Measurements from ENCODE around the gene ATP8B1. TPM values are rescaled to one million over a fixed set of nuclear protein-coding genes. Genes with fewer than 3 reads are reported as not detected.
A peak's percentile ranks its signal among the peaks of the same experiment; 100 is the strongest.

ATP8B1 gene
- total and polyA plus RNA-seq, 2 experiments from 2014 or later = 7.9 to 38.4 TPM

DNA sequence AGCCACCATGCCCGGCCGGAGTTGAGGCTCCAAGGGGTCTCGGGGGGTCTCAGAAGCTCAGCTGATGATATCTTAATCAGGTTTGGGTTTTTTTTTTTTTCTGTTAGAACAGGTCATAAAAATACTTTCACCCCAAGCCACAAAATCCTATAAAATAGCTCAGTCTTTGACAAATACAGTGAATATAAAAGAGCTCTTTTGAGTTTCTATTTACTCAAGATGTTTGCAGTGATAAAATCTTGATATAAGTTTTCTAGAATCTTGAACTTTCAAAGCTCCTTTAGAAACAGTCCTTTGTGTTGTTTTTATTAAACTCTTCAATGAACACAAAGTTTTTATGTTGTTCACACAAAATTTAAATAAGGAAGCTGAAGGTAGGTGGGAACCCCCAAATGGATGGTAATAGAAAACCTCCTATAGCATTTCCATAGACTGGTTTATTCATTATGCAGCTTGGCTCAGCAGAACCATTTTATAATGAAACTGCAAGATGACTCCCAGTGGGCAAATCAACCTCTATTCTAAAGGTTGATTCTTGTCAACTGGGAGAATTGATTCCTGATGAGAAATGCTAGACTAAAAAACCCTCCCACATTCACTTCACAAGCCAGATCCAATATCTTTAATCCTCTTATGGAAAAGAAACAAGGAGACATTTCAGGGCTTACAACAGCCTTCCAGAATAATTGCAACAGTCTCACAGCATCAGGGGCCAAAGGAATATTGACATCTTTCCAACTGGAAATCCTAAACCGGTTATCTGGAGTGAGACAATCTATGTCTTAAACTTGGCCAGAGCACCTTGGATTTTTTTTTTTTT is 167.9 kb downstream of the ATP8B1 start:
- DNase-seq (ENCODE audit: low spot score) = no peak
- Histone ChIP-seq H3K27ac (no peak overlapping the region), H3K4me2 (no peak overlapping the region), H3K36me3 (replicated peaks; ENCODE audit: insufficient read depth, low read depth) (no peaks in the 10 kb centered on the region), H3K4me3 (no peak overlapping the region), H3K4me1 (ENCODE audit: insufficient read depth) (no peaks in the 10 kb centered on the region), H2AFZ (no peak overlapping the region), H3K79me2 (no peaks in the 10 kb centered on the region), H3K27me3 (no peaks in the 10 kb centered on the region), H4K20me1 (ENCODE audit: insufficient read depth, poor library complexity, severe bottlenecking) (no peaks in the 10 kb centered on the region), H3K9me2 (replicated peaks; ENCODE audit: insufficient read depth) (no peaks in the 10 kb centered on the region), H3K9me3 (ENCODE audit: low read depth) (no peaks in the 10 kb centered on the region)
- 60% methylated on average over 4 of the region's 4 CpGs for WGBS (ENCODE audit: low lambda C conversion rate, missing lambda C conversion rate)
- no peak for TF ChIP-seq EZH2 (IDR thresholded peaks at IDR 0.05; ENCODE audit: borderline replicate concordance)
- TF ChIP-seq, protein P1, sequence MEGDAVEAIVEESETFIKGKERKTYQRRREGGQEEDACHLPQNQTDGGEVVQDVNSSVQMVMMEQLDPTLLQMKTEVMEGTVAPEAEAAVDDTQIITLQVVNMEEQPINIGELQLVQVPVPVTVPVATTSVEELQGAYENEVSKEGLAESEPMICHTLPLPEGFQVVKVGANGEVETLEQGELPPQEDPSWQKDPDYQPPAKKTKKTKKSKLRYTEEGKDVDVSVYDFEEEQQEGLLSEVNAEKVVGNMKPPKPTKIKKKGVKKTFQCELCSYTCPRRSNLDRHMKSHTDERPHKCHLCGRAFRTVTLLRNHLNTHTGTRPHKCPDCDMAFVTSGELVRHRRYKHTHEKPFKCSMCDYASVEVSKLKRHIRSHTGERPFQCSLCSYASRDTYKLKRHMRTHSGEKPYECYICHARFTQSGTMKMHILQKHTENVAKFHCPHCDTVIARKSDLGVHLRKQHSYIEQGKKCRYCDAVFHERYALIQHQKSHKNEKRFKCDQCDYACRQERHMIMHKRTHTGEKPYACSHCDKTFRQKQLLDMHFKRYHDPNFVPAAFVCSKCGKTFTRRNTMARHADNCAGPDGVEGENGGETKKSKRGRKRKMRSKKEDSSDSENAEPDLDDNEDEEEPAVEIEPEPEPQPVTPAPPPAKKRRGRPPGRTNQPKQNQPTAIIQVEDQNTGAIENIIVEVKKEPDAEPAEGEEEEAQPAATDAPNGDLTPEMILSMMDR (IDR thresholded peaks at IDR 0.05; ENCODE audit: poor library complexity) = no peak
- no peak for TF ChIP-seq EZH2phosphoT487 (IDR thresholded peaks at IDR 0.05; ENCODE audit: low read depth, severe bottlenecking, unreplicated experiment)

DNA sequence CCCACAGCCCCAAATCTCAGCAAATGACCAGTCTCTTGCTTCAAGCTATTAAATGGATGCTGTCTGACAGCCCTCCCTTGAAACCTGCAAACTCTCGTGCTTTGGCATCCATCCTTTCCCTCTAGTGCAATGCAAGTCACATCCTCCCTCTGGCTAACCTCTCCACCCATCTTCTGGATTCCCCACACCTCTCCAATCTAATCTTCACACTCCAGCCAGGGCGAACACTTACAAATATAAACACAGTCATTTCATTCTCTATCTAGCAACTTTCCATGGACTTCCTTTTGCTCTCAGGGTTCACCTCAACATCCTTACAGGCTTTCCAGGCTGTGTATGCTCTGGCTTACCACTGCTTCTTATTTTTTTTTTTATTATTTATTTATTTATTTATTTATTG is 171.4 kb downstream of the ATP8B1 start:
- H3K4me3 ChIP-seq = no peak overlapping the region
- no peaks in the 10 kb centered on the region for H4K20me1 ChIP-seq (ENCODE audit: insufficient read depth, poor library complexity, severe bottlenecking)
- H3K9me2 ChIP-seq (replicated peaks; ENCODE audit: insufficient read depth) = no peaks in the 10 kb centered on the region
- H3K36me3 ChIP-seq (replicated peaks; ENCODE audit: insufficient read depth, low read depth) = no peaks in the 10 kb centered on the region
- DNase-seq (ENCODE audit: low spot score) = no peak
- no peaks in the 10 kb centered on the region for H3K4me1 ChIP-seq (ENCODE audit: insufficient read depth)
- no peak overlapping the region for H2AFZ ChIP-seq
- H3K9me3 ChIP-seq (ENCODE audit: low read depth) = no peaks in the 10 kb centered on the region
- no peak overlapping the region for H3K4me2 ChIP-seq
- no peaks in the 10 kb centered on the region for H3K79me2 ChIP-seq
- no peak overlapping the region for H3K27ac ChIP-seq
- H3K27me3 ChIP-seq = no peaks in the 10 kb centered on the region
- 95% methylated on average over 2 of the region's 2 CpGs for WGBS (ENCODE audit: low lambda C conversion rate, missing lambda C conversion rate)
- TF ChIP-seq, protein P1 (IDR thresholded peaks at IDR 0.05; ENCODE audit: poor library complexity) = no peak
- TF ChIP-seq EZH2phosphoT487 (IDR thresholded peaks at IDR 0.05; ENCODE audit: low read depth, severe bottlenecking, unreplicated experiment) (no peak), EZH2 (IDR thresholded peaks at IDR 0.05; ENCODE audit: borderline replicate concordance) (no peak)

DNA sequence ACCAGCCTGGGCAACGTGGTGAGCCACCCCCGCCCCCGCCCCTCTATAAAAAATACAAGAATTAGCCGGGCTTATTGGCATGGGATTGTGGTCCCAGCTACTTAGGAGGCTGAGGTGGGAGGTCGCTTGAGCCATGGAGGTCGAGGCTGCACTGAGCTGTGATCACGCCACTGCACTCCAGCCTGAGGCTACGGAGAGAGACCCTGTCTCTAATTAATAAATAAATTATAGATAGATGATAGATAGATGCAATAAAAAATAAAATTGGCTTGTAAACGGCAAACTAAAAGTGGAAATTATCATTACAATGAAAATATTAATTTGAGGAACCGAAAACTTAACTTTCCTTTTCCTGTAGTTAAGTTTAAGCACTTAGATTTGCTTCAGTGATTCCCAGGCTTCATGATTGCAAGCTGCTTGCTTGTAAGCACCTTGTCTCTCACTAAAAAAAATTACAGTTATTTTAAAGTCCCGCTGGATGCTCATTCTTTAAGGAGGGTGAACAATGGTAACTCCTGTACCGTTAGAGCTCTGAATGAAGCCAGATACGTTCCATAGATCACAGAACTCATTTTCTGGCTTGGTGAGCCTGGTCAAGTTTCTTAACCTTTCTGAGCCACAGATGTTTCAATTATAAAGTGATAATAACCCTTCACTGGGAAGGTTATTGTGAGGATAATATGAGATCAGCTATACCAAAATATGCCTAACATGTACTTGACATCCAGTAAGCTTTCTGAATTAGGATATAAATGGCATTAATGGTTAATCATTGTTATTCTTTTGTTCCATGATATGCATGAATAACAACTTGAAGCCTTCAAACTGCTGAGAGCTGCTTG is 172.1 kb downstream of the ATP8B1 start:
- H3K79me2 ChIP-seq = no peaks in the 10 kb centered on the region
- H3K9me2 ChIP-seq (replicated peaks; ENCODE audit: insufficient read depth) = no peaks in the 10 kb centered on the region
- peak overlapping the region; percentile 44 for H3K4me3 ChIP-seq
- no peaks in the 10 kb centered on the region for H3K4me1 ChIP-seq (ENCODE audit: insufficient read depth)
- peak overlapping the region; percentile 73 for H3K27ac ChIP-seq
- no peak for TF ChIP-seq EZH2phosphoT487 (IDR thresholded peaks at IDR 0.05; ENCODE audit: low read depth, severe bottlenecking, unreplicated experiment)
- TF ChIP-seq, protein P1 (IDR thresholded peaks at IDR 0.05; ENCODE audit: poor library complexity) = no peak
- TF ChIP-seq EZH2 (IDR thresholded peaks at IDR 0.05; ENCODE audit: borderline replicate concordance) = no peak
- peak overlapping the region; percentile 88 for H3K4me2 ChIP-seq
- H2AFZ ChIP-seq = peak overlapping the region; percentile 54
- no peaks in the 10 kb centered on the region for H3K9me3 ChIP-seq (ENCODE audit: low read depth)
- no peaks in the 10 kb centered on the region for H4K20me1 ChIP-seq (ENCODE audit: insufficient read depth, poor library complexity, severe bottlenecking)
- DNase-seq (ENCODE audit: low spot score) = no peak
- H3K36me3 ChIP-seq (replicated peaks; ENCODE audit: insufficient read depth, low read depth) = no peaks in the 10 kb centered on the region
- H3K27me3 ChIP-seq = no peaks in the 10 kb centered on the region
- 74% methylated on average over 13 of the region's 13 CpGs for WGBS (ENCODE audit: low lambda C conversion rate, missing lambda C conversion rate)

All from hepatocyte (in vitro differentiated cells).